DND-41 (cell line): ENCODE results near the gene MRPL45.
A peak's percentile ranks its signal among the peaks of the same experiment; 100 is the strongest.

Experiments used
- ATAC-seq: fragments of 200-7000 bp; cut with Tn5 transposase; 3 replicates; pipeline ENCODE4 v1.9.1; 2021; ENCODE audit warnings: low read depth; ENCODE audit not compliant: insufficient read depth
- DNase-seq: peaks from one replicate; pipeline ENCODE4 v3.0.0-alpha.2; 2020
- H2AFZ ChIP-seq: 2 replicates; pipeline ENCODE4 v1.6.0; 2012; ENCODE audit warnings: low read depth, low read length
- H3K27ac ChIP-seq: 2 replicates; pipeline ENCODE4 v1.5.1; 2012; ENCODE audit warnings: low read length, inconsistent platforms
- H3K27me3 ChIP-seq: fragments of 200-600 bp; sonication (generic); 2 replicates; pipeline ENCODE4 v1.6.0; 2012; ENCODE audit warnings: low read length, mild to moderate bottlenecking, inconsistent platforms; ENCODE audit not compliant: insufficient read depth, poor library complexity
- H3K36me3 ChIP-seq: 2 replicates; pipeline ENCODE4 v1.5.1; 2012; ENCODE audit warnings: low read length, inconsistent platforms; ENCODE audit not compliant: insufficient read depth
- H3K4me1 ChIP-seq: 2 replicates; pipeline ENCODE4 v1.5.1; 2012; ENCODE audit warnings: mild to moderate bottlenecking, low read length; ENCODE audit not compliant: insufficient read depth
- H3K4me2 ChIP-seq: 2 replicates; pipeline ENCODE4 v1.6.0; 2012; ENCODE audit warnings: mild to moderate bottlenecking, moderate library complexity, low read length, inconsistent platforms; ENCODE audit not compliant: insufficient read depth
- H3K4me3 ChIP-seq, 2 experiments: fragments of 200-600 bp in 1 of 2; shearing (Covaris generic) in 1 of 2; 2 replicates each; pipeline ENCODE4 v1.5.1; 2012 to 2016; ENCODE audit warnings: inconsistent platforms in 2 of 2, low read length in 2 of 2, mild to moderate bottlenecking in 2 of 2, low read depth in 1 of 2, moderate library complexity in 1 of 2
- H3K79me2 ChIP-seq: 2 replicates; pipeline ENCODE4 v1.6.0; 2012; ENCODE audit warnings: low read length, inconsistent platforms; ENCODE audit not compliant: insufficient read depth
- H3K9ac ChIP-seq: 2 replicates; pipeline ENCODE4 v1.6.0; 2012; ENCODE audit warnings: low read depth, mild to moderate bottlenecking, inconsistent platforms, low read length, moderate library complexity
- H3K9me3 ChIP-seq: 2 replicates; pipeline ENCODE4 v1.5.1; 2012; ENCODE audit warnings: low read length, moderate library complexity, mild to moderate bottlenecking, inconsistent platforms; ENCODE audit not compliant: insufficient read depth, severe bottlenecking
- H4K20me1 ChIP-seq: 2 replicates; pipeline ENCODE4 v1.6.0; 2012; ENCODE audit warnings: low read length; ENCODE audit not compliant: insufficient read depth
- CTCF ChIP-seq: IDR thresholded peaks from 2 replicates; pipeline ENCODE4 v1.5.1; 2012; ENCODE audit warnings: borderline replicate concordance, low read length, moderate library complexity, mild to moderate bottlenecking; ENCODE audit not compliant: poor library complexity, severe bottlenecking; ENCODE audit errors: extremely low read depth
- EZH2 ChIP-seq: IDR thresholded peaks from 3 replicates; pipeline ENCODE4 v1.6.1; 2012; ENCODE audit warnings: borderline replicate concordance, low read depth, mild to moderate bottlenecking, moderate library complexity, low read length, inconsistent platforms; ENCODE audit not compliant: severe bottlenecking

Gene MRPL45

GRCh38 chr17:38330941-38331411 lies 34.0 kb downstream of the MRPL45 start:
- H2AFZ ChIP-seq = no peak overlapping the region
- no peak for TF ChIP-seq CTCF
- no peak for TF ChIP-seq EZH2
- no peak overlapping the region for H3K27ac ChIP-seq
- DNase-seq (no peak), ATAC-seq (no peak)
- no peak overlapping the region for H3K4me3 ChIP-seq
- no peaks in the 10 kb centered on the region for H3K36me3 ChIP-seq
- H3K9ac ChIP-seq = no peak overlapping the region
- no peaks in the 10 kb centered on the region; the same call in 1 of the 2 replicates for H4K20me1 ChIP-seq
- no peaks in the 10 kb centered on the region for H3K79me2 ChIP-seq
- no peaks in the 10 kb centered on the region for H3K4me1 ChIP-seq
- H3K4me2 ChIP-seq = no peak overlapping the region
- no peaks in the 10 kb centered on the region for H3K27me3 ChIP-seq
- no peaks in the 10 kb centered on the region for H3K9me3 ChIP-seq

- Histone ChIP-seq H3K27ac (no peak overlapping the region), H3K36me3 (no peaks in the 10 kb centered on the region), H3K79me2 (no peaks in the 10 kb centered on the region), H4K20me1 (no peaks in the 10 kb centered on the region; the same call in 1 of the 2 replicates), H3K4me2 (no peak overlapping the region), H3K9ac (no peak overlapping the region), H3K27me3 (no peaks in the 10 kb centered on the region), H3K9me3 (no peaks in the 10 kb centered on the region), H2AFZ (no peak overlapping the region), H3K4me3 (no peak overlapping the region), H3K4me1 (no peaks in the 10 kb centered on the region)
- no peak for ATAC-seq
- DNase-seq = no peak
- TF ChIP-seq EZH2 (no peak), CTCF (no peak)
These were observed 35.8 kb downstream of the MRPL45 start for GRCh38 chr17:38332735-38333134.

- no peak overlapping the region for H3K27ac ChIP-seq
- peak; percentile 88 for TF ChIP-seq CTCF
- TF ChIP-seq EZH2 = no peak
- H3K27me3 ChIP-seq = no peaks in the 10 kb centered on the region
- DNase-seq (peak; percentile 67), ATAC-seq (peak; percentile 88)
- H3K4me2 ChIP-seq = no peak overlapping the region
- H3K36me3 ChIP-seq = no peaks in the 10 kb centered on the region
- no peaks in the 10 kb centered on the region for H3K9me3 ChIP-seq
- H2AFZ ChIP-seq = no peak overlapping the region
- H3K4me3 ChIP-seq = no peak overlapping the region
- no peaks in the 10 kb centered on the region for H3K79me2 ChIP-seq
- no peaks in the 10 kb centered on the region; the same call in 1 of the 2 replicates for H4K20me1 ChIP-seq
- no peaks in the 10 kb centered on the region for H3K4me1 ChIP-seq
- H3K9ac ChIP-seq = no peak overlapping the region
These were observed 36.8 kb downstream of the MRPL45 start for GRCh38 chr17:38333635-38334295.
